Measurements from ENCODE around the gene ZNF860.
"Not testable (repeated sequence)": the region's sequence is repeated elsewhere in the genome, so short reads cannot be mapped to it uniquely, and the experiment has no call there.

Gene ZNF860

DNA sequence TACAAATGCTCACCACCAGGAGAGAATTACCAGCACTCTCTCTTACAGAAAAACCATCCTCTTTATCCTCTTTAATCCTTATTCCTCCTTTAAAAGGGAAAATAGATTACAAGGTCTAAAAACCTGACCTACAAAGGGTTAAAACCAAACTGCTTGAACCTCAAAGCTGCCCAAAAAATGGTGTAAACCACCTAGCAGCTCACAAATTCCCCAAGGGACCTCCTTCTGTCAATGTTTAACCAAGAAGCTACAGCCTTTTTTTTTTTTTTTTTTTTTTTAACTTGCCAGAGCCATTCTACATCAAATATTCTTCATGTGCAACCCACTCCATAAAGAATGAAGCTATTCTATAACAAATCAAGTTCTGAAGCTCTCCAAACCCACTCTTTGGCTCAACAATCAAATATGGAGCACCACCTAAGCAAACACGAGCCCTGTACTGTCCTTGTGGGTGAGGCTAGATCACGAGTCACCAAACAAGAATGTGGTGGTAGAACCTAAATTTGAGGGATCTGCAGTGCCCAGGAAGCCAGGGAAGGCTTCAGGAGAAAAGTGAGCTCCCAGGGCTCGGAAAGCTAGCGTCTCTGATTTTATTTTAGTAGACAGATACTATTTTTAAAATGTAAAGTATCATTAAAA, 20.6 kb upstream of the ZNF860 start:
- no peak for DNase-seq (ENCODE audit: low read depth in 2 of 3, low spot score in 1 of 3)

DNA sequence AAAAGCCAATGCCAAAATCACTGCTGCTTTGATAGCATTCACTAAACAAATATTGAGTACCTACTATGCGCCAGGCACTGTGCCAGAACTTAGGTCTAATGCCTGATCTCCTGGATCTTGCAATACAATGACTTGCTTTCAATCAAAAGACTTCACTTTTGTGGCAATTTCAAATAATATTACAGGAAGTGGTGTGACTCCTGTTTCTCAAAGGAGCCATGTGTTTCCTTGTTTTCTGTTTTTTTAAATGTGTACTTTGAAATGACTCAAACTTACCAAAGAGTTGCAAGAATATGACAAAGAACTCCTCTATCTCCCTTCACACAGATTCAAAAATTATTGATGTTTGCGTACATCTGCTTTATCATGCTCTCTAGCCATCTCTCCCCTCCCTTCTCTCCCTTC, 18.7 kb upstream of the ZNF860 start:
- DNase-seq (ENCODE audit: low read depth in 2 of 3, low spot score in 1 of 3): no peak

DNA sequence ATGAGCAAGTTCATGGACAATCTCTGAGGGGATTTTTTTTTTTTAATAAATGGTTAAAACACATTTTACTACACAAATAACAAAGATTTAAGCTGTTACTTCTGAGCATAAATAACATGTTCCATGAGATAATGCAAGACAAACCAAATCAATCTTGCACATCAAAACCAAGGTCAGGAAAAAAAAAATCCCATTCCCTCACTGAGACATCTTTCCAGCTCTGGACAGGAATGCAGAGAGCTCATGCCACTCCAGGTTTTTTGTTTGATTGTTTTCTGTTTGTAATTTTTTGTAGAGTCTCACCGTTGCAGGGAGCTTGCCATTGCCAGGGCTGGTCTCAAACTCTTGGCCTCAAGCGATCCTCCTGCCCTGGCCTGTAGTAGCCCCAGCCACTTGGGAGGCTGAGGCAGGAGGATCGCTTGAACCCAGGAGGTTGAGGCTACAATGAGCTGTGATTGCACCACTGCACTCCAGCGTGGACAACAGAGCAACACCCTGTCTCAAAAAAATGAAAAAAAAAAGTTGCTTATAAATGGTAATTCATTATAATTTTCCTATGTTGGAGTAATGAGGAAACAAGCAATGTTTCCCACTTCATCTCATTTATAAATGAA, 14.5 kb upstream of the ZNF860 start:
- DNase-seq (ENCODE audit: low read depth in 2 of 3, low spot score in 1 of 3): no peak

DNA sequence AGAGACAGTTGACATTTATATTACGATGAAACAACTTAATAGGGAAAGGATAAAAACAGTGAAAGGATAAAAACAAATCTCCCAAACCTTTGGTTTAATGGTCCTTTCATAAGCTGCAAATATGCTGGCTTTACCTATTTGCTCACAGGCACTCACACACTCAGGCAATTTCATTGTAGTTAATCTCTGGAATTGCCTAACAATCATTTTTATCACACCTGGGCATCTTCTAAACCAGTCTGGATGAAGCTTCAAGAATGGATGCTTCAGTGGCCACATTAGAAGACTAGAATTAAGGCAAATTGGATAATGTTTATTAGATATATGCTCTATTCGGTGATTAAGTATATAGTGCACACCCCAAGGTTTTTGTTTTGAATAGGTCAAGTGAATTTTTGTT, 14.0 kb upstream of the ZNF860 start:
- no peak for DNase-seq (ENCODE audit: low read depth in 2 of 3, low spot score in 1 of 3)

DNA sequence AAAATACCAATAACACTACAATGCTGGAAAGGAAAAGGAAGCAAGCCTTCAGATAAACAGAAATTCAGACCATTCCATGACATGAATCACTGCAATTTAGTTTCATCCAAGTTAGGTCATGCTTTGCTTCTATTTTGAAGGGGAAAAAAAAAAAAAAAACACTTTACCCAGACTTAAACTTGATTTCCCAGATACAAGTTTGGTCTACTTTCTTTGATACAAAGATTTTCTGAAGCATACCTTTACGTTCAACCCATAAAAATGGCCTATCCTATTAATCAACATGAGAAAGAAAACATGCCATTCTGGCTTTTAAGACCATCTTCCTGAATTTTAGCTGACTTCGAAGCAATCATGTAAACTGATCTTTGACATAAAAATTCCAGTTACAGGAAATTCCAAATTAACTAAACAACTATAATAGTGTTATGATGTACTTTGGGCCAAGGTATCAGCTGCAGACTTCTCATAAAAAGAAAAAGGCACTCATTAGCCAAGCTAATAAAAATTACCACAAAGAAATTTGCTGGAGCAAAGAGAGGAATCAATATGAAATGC, 13.1 kb upstream of the ZNF860 start:
- DNase-seq (ENCODE audit: low read depth in 2 of 3, low spot score in 1 of 3): no peak

DNA sequence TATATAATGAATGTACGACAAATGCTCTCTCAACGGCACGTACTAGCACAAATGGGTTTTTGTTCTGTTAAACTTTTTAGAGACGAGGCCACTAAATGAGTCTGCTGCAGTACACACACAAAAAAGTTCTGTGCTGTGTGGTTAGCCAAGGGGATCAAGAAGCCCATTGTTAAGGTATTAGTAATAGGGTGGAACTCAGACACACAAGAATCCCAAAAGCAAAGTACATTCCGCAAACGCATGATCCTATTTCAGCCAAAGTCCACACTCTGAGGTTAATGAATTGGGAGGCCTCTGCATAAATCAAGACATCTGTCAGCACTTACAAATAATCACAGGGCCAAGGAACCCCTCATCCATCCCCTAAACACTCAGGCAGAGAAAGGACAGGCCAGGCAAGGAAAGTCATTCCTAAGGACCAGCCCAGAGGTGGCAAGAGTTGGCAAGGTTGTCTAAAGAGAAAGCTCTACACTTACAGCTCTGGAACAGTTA, 12.6 kb upstream of the ZNF860 start:
- no peak for DNase-seq (ENCODE audit: low read depth in 2 of 3, low spot score in 1 of 3)

GRCh38 chr3:31971607-31972006, 9.9 kb upstream of the ZNF860 start:
- no peak for DNase-seq (ENCODE audit: low read depth in 2 of 3, low spot score in 1 of 3)

- no peak for DNase-seq (ENCODE audit: low read depth in 2 of 3, low spot score in 1 of 3)
Observed at GRCh38 chr3:31973081-31973480, 8.5 kb upstream of the ZNF860 start.

DNA sequence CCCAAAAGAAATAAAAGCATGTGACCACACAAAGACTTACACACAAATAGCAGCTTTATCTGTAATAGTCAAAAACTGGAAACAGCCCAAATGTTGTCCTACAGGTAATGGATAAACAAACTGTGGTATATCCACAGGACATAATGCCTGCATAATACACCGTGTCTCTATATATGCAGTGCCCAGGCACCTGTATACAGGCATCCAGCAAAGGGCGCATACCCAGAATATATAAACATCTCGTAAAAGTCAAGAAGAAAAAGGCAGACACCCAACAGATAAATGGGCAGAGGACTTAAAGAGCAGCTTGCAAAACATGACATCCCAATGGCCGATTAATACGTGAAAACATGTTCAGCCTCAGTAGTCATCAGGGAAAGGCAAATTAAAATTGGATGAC, 7.7 kb upstream of the ZNF860 start:
- DNase-seq (ENCODE audit: low read depth in 2 of 3, low spot score in 1 of 3): no peak

- DNase-seq (ENCODE audit: low read depth in 2 of 3, low spot score in 1 of 3): no peak
Observed at GRCh38 chr3:31974471-31974870, 7.1 kb upstream of the ZNF860 start.

- DNase-seq (ENCODE audit: low read depth in 2 of 3, low spot score in 1 of 3): no peak
Observed at GRCh38 chr3:31974964-31975363, 6.6 kb upstream of the ZNF860 start.

DNA sequence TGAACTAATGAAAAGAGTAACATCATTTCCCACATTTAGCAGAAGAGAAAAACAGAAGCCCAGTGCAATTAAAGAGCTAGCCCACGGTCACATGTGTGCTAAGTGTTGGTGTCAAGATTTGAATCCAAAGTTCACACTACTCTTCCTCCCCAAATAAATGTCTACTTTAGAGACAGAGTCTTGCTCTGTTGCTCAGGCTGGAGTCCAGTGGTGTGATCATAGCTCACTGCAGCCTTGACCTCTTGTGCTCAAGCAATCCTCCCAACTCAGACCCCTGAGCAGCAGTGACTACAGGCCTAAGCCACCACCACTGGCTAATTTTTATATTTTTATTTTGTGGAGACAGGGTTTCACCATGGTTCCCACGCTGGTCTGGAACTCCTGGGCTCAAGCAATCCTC, 5.2 kb upstream of the ZNF860 start:
- no peak for DNase-seq (ENCODE audit: low read depth in 2 of 3, low spot score in 1 of 3)

GRCh38 chr3:31977736-31978135, 3.8 kb upstream of the ZNF860 start:
- DNase-seq (ENCODE audit: low read depth in 2 of 3, low spot score in 1 of 3): no peak

GRCh38 chr3:31978553-31978952, 3.0 kb upstream of the ZNF860 start:
- DNase-seq (ENCODE audit: low read depth in 2 of 3, low spot score in 1 of 3): no peak

DNA sequence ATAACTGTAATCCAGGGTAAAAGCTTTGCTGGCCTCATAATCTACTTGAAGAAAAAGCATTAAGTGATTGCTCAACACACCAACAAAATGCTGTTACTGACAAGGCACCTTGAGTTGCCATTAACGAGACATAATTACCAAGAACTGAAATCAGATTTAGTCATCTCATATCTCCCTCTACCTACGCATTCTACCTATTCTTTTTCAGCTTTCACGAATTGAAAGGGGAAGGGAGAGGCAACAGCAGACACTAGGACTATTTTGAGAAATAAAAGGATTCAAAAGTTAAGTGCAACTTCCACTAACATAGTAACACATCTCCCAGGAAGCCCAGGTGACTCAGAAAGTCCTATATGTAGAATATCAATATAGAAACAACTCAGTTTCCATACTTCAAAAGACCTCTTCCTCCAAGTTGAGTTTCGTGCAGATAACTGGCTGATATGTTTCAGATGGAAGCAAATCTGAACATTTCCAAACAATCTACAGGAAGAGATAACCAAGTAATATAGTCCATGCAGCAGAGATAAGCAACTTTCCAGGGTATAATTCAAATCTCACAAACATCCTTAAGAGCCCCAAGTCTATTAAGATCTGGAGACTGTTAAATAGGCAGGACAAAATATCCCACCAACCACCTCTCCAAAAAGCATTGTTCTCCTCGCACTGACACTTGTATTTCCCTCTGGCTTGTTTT, 2.4 kb upstream of the ZNF860 start:
- DNase-seq (ENCODE audit: low read depth in 2 of 3, low spot score in 1 of 3): no peak

DNA sequence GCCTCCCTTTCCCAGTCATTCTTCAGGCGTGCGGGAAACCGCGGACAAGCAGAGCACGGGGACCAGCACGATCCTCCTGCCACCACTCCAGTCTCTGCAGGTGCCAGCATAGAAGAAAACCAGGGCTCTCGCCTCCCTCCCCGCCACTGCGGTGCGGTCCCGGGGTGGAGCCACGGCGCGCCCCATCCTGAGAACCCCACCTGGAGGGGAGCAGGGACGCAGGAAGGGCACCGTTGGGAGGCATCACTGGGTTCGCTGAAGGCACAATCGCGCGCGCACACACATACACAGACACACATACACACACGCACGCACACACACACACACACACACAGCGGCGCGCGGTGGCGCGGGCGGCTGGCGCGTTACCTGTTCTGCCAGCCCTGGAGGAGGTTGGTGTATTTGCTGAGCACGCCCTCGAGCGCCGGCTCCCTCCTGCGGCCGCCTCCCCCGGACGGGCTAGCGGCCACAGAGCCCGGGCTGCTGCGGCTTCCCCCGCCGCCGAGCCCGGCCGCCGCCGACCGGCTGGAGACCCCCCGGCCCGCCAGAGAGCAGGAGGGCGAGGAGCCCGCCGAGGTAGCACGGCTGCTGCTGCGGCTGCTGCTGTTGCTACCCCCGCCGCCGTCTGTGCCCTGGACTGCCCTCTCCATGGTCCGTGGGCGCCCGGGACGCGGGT, 882 bp upstream of the ZNF860 start:
- peak in 2 of 3 donors; percentile 15 to 28 for DNase-seq (ENCODE audit: low read depth in 2 of 3, low spot score in 1 of 3)

DNA sequence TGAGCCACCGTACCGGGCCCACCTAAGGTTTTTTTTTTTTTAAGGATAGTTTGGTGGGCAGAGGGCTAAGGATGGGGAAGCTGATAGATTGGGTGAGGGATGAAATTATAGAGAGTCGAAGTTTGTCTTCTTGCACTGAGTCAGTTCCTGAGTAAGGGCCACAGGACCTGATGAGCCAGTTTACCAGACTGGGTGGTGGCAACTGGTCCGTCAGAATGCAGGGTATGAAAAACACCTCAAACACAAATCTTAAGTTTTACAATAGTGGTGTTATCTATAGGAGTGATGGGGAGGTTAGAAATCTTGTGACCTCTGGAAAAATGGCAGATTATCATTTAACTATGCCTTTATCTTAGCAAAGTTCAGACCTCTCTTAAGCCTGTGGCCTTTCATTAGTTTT, 2.8 kb downstream of the ZNF860 start:
- no peak for DNase-seq (ENCODE audit: low read depth in 2 of 3, low spot score in 1 of 3)

DNA sequence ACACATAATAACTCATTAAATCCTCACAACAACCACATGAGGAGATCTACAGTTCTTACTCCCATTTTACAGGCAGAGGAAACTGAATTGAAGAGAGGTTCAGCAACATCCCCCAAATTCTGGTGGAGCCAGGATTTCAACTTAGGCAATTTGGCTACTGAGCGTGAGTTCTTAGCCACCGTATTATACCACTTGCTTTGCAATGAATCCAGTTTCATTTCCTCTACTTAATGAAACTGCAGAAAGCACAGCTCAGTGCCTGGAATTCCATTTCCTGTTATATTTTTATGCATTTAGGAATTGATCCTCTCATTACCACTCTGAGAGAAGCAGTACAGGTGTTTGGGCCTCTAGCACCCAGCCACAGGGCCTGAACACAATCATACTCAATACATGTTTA, 4.3 kb downstream of the ZNF860 start:
- DNase-seq (ENCODE audit: low read depth in 2 of 3, low spot score in 1 of 3): no peak

GRCh38 chr3:31988271-31988670, 6.7 kb downstream of the ZNF860 start:
- DNase-seq (ENCODE audit: low read depth in 2 of 3, low spot score in 1 of 3): no peak

GRCh38 chr3:31992995-31993394, 11.4 kb downstream of the ZNF860 start:
- DNase-seq (ENCODE audit: low read depth in 2 of 3, low spot score in 1 of 3): not testable (repeated sequence)

- no peak for DNase-seq (ENCODE audit: low read depth in 2 of 3, low spot score in 1 of 3)
Observed at GRCh38 chr3:31993843-31994242, 12.3 kb downstream of the ZNF860 start.

GRCh38 chr3:31995026-31995425, 13.5 kb downstream of the ZNF860 start:
- not testable (repeated sequence) for DNase-seq (ENCODE audit: low read depth in 2 of 3, low spot score in 1 of 3)

All from stimulated activated CD4-positive, alpha-beta T cell treated with anti-CD3 and anti-CD28 coated beads, Interleukin-12 subunit alpha, Interleukin-12 subunit beta, amount 100 ng/mL, for 48 hours (primary cell).